Stimulated activated CD8-positive, alpha-beta memory T cell treated with anti-CD3 and anti-CD28 coated beads, Interleukin-2, amount 100 ng/mL, for 1 hour (primary cell): ENCODE results near the gene MAP4K2.
A peak's percentile ranks its signal among the peaks of the same experiment; 100 is the strongest.

Experiments used
- DNase-seq, 2 donors: peaks; one replicate each; pipeline ENCODE4 v3.0.0-alpha.2; 2020; ENCODE audit warnings: low read depth in 2 of 2

The MAP4K2 gene

GRCh38 chr11:64754919-64755662 lies 47.9 kb downstream of the MAP4K2 start:
- DNase-seq = no peak

DNA sequence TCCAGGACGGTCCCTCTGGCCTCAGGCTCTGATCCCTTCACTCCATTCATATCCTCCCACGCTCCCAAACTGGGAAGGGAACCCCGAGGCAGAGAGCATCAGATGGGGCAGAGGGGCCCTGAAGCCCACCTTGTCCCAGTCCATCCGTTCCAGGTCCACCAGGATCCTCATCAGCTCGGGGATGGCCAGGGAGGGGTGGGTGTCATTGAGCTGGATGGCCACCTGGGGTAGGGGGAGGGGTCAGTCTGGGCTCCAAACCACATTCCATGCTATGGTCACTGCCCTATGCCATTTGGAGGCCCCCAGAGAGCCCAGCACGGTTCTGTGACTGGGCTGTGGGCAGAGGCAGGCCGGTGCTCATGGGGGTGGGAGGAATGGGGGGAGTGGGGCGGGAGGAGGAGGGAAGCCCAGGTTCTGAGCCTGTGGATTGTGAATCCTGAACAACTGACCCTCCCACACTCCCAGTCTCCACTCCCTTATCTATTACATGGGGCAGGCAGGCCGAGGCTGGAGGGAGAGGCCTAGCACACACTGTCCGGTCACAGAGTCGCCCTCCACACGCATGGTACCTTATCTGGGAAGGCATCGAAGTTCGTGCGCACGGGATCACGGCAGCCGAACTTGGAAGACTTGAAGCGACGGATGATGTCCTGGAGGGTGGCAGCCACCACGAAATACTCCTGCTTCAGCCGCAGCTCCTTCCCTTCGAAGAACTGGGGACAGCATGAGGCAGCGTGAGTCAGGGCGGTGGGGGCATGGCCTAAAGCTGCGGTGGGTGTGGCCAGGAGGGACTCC lies 48.7 kb downstream of the MAP4K2 start:
- no peak for DNase-seq

DNA sequence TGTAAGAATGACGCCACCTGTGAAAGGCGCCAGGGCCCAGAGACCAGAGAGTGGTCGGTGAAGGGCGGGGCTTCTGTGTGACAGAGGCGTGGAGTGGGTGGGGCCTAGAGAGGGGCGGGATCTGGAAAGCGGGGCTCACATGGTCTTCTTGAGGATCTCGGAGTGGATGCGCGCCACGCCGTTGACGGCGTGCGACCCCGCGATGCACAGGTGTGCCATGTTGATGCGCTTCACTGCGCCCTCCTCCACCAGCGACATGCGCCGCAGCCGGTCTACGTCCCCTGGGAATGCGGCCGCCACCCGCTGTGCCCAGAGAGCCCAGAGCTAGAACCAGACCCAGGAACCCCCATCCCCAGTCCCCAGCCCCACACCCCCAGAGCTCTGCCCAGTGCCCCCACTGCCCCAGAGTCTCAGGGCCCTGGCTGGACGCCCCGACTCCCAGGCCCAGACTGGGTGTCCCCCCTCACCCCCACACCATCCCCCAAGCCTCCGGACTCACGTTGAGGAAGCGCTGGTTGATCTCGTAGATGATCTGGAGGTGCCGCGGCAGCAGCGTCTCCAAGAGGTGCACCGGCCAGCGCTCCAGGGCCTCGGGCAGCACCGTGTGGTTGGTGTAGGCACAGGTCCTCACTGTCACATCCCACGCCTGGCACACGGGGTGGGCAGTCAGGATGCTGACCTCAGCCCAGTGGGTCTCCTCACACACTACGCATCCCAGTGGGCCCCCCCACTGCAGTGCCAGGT lies 49.5 kb downstream of the MAP4K2 start:
- DNase-seq = no peak

DNA sequence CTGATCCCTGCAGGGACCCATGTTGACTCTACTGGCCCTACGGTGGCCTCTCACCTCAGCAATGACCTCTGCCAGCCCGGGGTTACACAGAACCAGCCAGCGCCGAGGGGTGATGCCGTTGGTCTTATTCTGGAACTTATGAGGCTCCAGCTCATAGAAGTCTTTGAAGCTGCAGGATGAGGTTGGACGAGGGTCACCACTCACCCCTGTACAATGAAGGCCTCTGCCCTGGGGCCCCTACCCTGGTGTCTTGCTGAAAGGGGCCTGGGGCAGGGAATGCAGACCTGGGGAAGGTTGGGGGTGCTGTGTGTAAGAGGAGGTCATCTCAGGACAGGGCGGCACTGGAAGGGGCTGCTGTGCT lies 50.0 kb downstream of the MAP4K2 start:
- DNase-seq = no peak

- no peak for DNase-seq
Measured at GRCh38 chr11:64752175-64752970, 50.6 kb downstream of the MAP4K2 start.

DNA sequence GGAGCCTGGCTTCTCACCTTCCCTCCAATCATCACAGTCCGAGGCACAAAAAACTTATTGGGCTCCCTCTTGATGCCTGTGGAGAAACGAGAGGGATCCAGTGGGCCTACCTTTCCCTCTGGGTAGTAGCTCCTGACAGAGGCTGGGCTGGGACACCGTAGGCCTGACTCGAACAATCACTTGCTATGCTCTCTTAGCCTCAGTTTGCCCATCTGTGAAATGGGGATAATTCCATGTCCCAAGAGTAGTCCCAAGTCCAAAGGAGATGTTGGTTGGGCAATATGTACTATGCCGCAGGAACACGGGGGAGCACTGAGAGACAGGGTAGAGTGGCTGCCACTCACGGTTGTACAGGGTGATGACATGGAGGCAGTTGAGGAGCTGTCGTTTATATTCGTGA lies 51.4 kb downstream of the MAP4K2 start:
- DNase-seq = no peak

GRCh38 chr11:64751136-64751535 lies 51.9 kb downstream of the MAP4K2 start:
- DNase-seq = no peak

- no peak for DNase-seq
Measured at GRCh38 chr11:64750361-64751054, 52.5 kb downstream of the MAP4K2 start.

DNA sequence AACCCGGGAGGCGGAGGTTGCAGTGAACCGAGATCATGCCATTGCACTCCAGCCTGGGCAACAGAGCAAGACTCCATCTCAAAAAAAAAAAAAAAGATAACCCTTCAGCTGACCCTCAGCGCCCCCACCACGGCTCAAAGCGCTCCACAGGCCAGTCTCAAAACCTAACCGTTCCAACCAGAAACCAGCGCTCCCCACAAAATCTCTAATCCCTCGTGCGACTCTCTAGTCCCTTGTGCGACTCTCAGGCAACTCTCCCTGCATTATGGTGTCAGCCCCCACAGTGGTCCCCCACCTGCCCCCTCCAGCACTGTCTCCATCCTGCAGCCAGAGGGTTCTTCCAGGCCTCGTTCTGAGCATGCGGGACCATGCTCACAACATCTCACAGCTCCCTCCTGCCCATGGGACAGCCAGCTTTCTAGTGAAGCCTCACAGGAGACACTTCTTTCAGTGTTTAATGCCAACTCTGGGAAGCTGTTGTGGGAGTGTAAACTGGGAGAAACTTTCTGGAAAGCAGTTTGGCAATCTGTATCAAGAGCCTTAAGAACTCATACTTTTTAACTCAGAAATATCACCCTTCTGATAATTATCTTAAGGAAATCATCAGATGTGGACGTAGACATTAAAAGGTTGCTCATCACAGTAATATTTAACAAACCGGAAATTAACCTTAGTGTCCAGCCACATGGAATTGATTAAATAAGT lies 54.9 kb downstream of the MAP4K2 start:
- DNase-seq = no peak

DNA sequence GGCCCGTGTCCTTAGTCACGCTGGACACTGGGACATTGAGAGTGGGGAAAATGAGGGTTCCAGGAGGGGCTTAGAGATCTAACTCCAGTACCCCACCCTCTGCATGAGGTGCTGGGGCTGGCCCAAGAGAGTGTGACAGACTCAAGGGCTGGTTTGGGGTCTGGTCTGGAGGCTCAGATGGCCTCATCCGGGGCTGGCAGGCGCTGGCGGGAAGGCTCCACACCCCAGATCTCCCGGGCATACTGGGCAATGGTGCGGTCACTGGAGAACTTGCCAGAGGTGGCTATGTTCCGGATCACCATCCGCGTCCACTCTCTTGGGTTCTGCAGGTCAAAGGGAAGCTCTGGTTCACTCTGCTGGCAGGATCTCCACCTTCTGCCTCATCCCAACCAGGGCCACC lies 56.5 kb downstream of the MAP4K2 start:
- DNase-seq = no peak

- DNase-seq = peak; percentile 59 to 67
Measured at GRCh38 chr11:64745521-64746328, 57.3 kb downstream of the MAP4K2 start.

DNA sequence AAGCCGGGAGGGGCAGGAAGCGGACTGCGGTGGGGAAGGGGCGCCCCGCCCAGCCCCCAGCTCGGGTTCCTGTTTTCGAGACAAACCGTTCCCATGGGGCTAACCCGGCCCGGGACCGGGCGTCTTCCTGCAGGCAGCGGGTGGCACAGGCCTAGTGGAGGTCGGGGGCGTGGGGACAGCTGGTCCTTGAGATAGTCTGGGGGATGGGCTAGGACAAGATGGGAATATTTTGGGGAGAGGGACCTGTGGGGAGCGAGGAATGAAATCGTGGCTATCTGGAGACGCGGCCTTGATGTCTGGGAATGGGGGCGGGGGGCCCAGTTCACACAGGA lies 57.9 kb downstream of the MAP4K2 start:
- DNase-seq = peak; percentile 46 to 65

DNA sequence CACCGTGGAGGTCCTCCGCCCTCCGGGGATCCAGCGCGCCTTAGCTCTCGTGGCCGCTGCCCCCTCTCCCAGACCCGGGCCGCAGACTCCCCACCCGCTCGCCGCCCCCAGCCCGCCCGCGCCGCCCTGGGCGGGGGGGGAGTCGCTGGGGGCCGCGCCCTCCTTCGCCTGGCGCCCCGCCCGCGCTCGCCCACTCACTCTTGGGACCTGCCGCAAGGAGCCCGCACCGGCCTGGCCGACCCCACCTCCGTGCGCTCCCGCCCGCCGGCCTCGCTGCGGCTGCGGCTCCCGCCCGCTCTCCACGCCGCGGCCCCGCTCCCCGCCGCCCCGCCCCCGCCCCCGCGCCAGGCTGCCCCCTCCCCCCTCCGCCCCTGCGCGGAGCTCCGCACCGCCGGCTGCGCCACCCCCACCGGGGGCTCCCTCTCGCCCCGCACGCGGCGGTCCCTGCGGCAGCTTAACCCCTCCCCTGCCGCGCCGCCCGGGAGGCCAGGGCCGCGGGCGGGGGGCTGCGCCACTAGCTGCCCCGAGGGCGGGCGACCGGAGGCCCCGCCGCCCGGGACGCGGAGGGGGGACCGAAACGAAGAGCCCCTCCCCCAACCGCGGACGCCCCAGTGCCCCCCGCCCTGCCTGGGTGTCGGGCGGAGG lies 58.3 kb downstream of the MAP4K2 start:
- DNase-seq = no peak

GRCh38 chr11:64743591-64744543 lies 59.1 kb downstream of the MAP4K2 start, which contains the start of gene RASGRP2:
Gene RASGRP2 (minus strand): TSS chr11:64744142. CDS start chr11:64742866, 1,276 bp downstream.
- DNase-seq = peak; percentile 68 to 78

DNA sequence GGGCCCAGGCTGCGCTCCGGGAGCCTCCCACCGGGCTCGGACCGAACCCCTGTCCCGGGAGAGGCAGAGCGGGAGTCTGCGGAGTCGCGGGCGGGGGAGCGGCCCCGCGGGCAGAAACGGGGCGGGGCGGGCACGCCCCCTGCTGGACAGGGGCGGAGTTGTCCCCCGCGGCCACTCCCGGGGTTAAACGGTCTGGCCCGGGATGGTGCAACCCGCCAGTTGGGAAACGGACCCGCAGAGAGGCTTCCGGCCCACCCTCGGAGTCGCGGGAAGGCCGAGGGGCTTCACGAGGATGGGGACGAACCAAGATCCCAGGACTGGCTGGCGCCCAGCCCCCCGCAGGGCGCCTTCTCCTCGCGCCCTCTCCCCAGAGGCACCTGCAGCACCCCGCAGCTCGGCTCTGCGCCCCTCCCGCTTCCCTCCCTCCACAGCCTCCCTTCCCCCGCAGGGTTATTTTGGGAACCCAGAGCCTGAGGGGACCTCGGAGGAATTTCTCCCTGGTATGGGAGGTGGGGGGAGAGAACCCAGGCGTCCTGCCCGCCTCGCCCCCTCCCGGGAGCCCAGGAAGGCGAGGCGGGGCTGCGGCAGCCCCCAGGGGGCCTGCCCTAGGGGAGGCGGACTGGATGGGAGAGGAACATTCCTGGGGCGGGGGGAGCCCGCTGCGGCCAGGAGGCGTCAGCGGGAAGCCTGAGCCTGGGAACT lies 60.0 kb downstream of the MAP4K2 start:
- peak; percentile 60 to 66 for DNase-seq

GRCh38 chr11:64742087-64742888 lies 60.7 kb downstream of the MAP4K2 start:
- no peak for DNase-seq
